Stimulated activated memory B cell treated with anti-CD40 and anti-IgM and Interleukin-4, amounts not matched to agents 10 μg/mL and 1 μg/mL and 100 μg/mL, for 72 hours (primary cell): Measurements from ENCODE around the gene NELFCD.
"Not testable (repeated sequence)": the region's sequence is repeated elsewhere in the genome, so short reads cannot be mapped to it uniquely, and the experiment has no call there.

Experiments
- ATAC-seq: fragments of 150-1000 bp; cut with Tn5 transposase; 2 replicates; pipeline ENCODE4 v1.10.0; 2021
- H3K27ac Mint-ChIP-seq: one replicate; pipeline ENCODE4 v1.8.0; 2022; ENCODE audit warnings: mild to moderate bottlenecking, mixed read lengths
- H3K27me3 Mint-ChIP-seq: one replicate; pipeline ENCODE4 v1.8.0; 2022; ENCODE audit warnings: mixed read lengths
- H3K36me3 Mint-ChIP-seq: one replicate; pipeline ENCODE4 v1.8.0; 2022; ENCODE audit warnings: mixed read lengths
- H3K4me1 Mint-ChIP-seq: one replicate; pipeline ENCODE4 v1.8.0; 2022; ENCODE audit warnings: mixed read lengths
- H3K4me3 Mint-ChIP-seq: one replicate; pipeline ENCODE4 v1.8.0; 2022; ENCODE audit warnings: mild to moderate bottlenecking, moderate library complexity, mixed read lengths
- H3K9me3 Mint-ChIP-seq: one replicate; pipeline ENCODE4 v1.8.0; 2022; ENCODE audit warnings: mixed read lengths

Gene NELFCD

GRCh38 chr20:59007665-59008511, 26.8 kb downstream of the NELFCD start:
- Mint-ChIP-seq H3K27ac (peak overlapping the region; percentile 96), H3K9me3 (no peaks in the 10 kb centered on the region), H3K27me3 (no peaks in the 10 kb centered on the region), H3K4me3 (peak overlapping the region; percentile 87), H3K4me1 (peaks cover 61% of the 10 kb centered on the region), H3K36me3 (peaks cover 38% of the 10 kb centered on the region)
- ATAC-seq: peak; percentile 65

- peak overlapping the region; percentile 87 for H3K4me3 Mint-ChIP-seq
- H3K9me3 Mint-ChIP-seq: no peaks in the 10 kb centered on the region
- peak overlapping the region; percentile 96 for H3K27ac Mint-ChIP-seq
- H3K36me3 Mint-ChIP-seq: peaks cover 35% of the 10 kb centered on the region
- no peak for ATAC-seq
- H3K4me1 Mint-ChIP-seq: peaks cover 59% of the 10 kb centered on the region
- H3K27me3 Mint-ChIP-seq: no peaks in the 10 kb centered on the region
These were observed 27.8 kb downstream of the NELFCD start for GRCh38 chr20:59008715-59009336.

- Mint-ChIP-seq H3K4me1 (peaks cover 60% of the 10 kb centered on the region), H3K36me3 (peaks cover 21% of the 10 kb centered on the region), H3K27me3 (no peaks in the 10 kb centered on the region), H3K4me3 (no peak overlapping the region), H3K27ac (peak overlapping the region; percentile 96), H3K9me3 (no peaks in the 10 kb centered on the region)
- ATAC-seq: no peak
These were observed 29.4 kb downstream of the NELFCD start for GRCh38 chr20:59010321-59010994.

- H3K27me3 Mint-ChIP-seq: no peaks in the 10 kb centered on the region
- ATAC-seq: no peak
- no peaks in the 10 kb centered on the region for H3K9me3 Mint-ChIP-seq
- H3K4me1 Mint-ChIP-seq: peaks cover 60% of the 10 kb centered on the region
- H3K27ac Mint-ChIP-seq: no peak overlapping the region
- peaks cover 13% of the 10 kb centered on the region for H3K36me3 Mint-ChIP-seq
- no peak overlapping the region for H3K4me3 Mint-ChIP-seq
These were observed 30.2 kb downstream of the NELFCD start for GRCh38 chr20:59010995-59011873.

GRCh38 chr20:59011874-59012157, 30.8 kb downstream of the NELFCD start:
- not testable (repeated sequence) for H3K27me3 Mint-ChIP-seq, H3K27ac Mint-ChIP-seq, H3K4me3 Mint-ChIP-seq, H3K9me3 Mint-ChIP-seq, ATAC-seq
- Mint-ChIP-seq H3K4me1 (peaks cover 66% of the 10 kb centered on the region), H3K36me3 (peaks cover 12% of the 10 kb centered on the region)

GRCh38 chr20:59013031-59013951, 32.2 kb downstream of the NELFCD start:
- no peak for ATAC-seq
- Mint-ChIP-seq H3K27ac (peak overlapping the region; percentile 64), H3K36me3 (peaks cover 13% of the 10 kb centered on the region), H3K4me1 (peaks cover 71% of the 10 kb centered on the region), H3K9me3 (no peaks in the 10 kb centered on the region), H3K4me3 (no peak overlapping the region), H3K27me3 (no peaks in the 10 kb centered on the region)

GRCh38 chr20:59013959-59014608, 33.0 kb downstream of the NELFCD start:
- peaks cover 67% of the 10 kb centered on the region for H3K4me1 Mint-ChIP-seq
- no peaks in the 10 kb centered on the region for H3K9me3 Mint-ChIP-seq
- H3K36me3 Mint-ChIP-seq: peaks cover 17% of the 10 kb centered on the region
- no peak for ATAC-seq
- H3K4me3 Mint-ChIP-seq: no peak overlapping the region
- H3K27me3 Mint-ChIP-seq: no peaks in the 10 kb centered on the region
- peak overlapping the region; percentile 64 for H3K27ac Mint-ChIP-seq

- H3K27ac Mint-ChIP-seq: peak overlapping the region; percentile 60
- no peak overlapping the region for H3K4me3 Mint-ChIP-seq
- H3K36me3 Mint-ChIP-seq: peaks cover 17% of the 10 kb centered on the region
- peaks cover 63% of the 10 kb centered on the region for H3K4me1 Mint-ChIP-seq
- no peaks in the 10 kb centered on the region for H3K9me3 Mint-ChIP-seq
- no peak for ATAC-seq
- no peaks in the 10 kb centered on the region for H3K27me3 Mint-ChIP-seq
These were observed 33.8 kb downstream of the NELFCD start for GRCh38 chr20:59014680-59015389.

- peaks cover 17% of the 10 kb centered on the region for H3K36me3 Mint-ChIP-seq
- peak overlapping the region; percentile 90 for H3K27ac Mint-ChIP-seq
- no peak for ATAC-seq
- H3K4me1 Mint-ChIP-seq: peaks cover 57% of the 10 kb centered on the region
- no peaks in the 10 kb centered on the region for H3K9me3 Mint-ChIP-seq
- H3K27me3 Mint-ChIP-seq: no peaks in the 10 kb centered on the region
- H3K4me3 Mint-ChIP-seq: no peak overlapping the region
These were observed 34.4 kb downstream of the NELFCD start for GRCh38 chr20:59015411-59015810.

GRCh38 chr20:59015812-59016711, 35.0 kb downstream of the NELFCD start:
- H3K9me3 Mint-ChIP-seq: no peaks in the 10 kb centered on the region
- peaks cover 54% of the 10 kb centered on the region for H3K4me1 Mint-ChIP-seq
- no peaks in the 10 kb centered on the region for H3K27me3 Mint-ChIP-seq
- ATAC-seq: no peak
- peaks cover 17% of the 10 kb centered on the region for H3K36me3 Mint-ChIP-seq
- H3K27ac Mint-ChIP-seq: peak overlapping the region; percentile 90
- peak overlapping the region; percentile 45 for H3K4me3 Mint-ChIP-seq

- Mint-ChIP-seq H3K36me3 (peaks cover 17% of the 10 kb centered on the region), H3K4me3 (peak overlapping the region; percentile 2), H3K4me1 (peaks cover 48% of the 10 kb centered on the region), H3K27me3 (no peaks in the 10 kb centered on the region), H3K27ac (peak overlapping the region; percentile 90), H3K9me3 (no peaks in the 10 kb centered on the region)
- ATAC-seq: peak; percentile 71
These were observed 35.9 kb downstream of the NELFCD start for GRCh38 chr20:59016795-59017492.
